GM21381 (cell line): ENCODE data around the gene PRX.

Source experiments
- ATAC-seq: cut with Tn5 transposase; IDR thresholded peaks from one replicate; pipeline ENCODE4 v1.9.1; 2021; ENCODE audit warnings: mild to moderate bottlenecking, moderate library complexity; ENCODE audit not compliant: unreplicated experiment

The PRX gene

DNA sequence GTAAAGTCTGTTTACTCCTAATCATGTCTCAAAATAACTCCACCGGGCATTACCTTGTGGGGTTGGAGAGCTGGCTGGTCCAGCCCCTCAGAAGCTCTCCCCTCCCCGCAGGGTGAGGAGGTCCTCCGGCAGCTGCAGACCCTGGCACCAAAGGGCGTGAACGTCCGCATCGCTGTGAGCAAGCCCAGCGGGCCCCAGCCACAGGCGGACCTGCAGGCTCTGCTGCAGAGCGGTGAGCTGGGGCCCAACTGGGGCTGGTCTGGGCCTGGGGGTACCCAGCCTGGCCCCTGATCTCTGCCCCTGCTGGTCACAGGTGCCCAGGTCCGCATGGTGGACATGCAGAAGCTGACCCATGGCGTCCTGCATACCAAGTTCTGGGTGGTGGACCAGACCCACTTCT, 43.4 kb downstream of the PRX start:
- no peak for ATAC-seq

DNA sequence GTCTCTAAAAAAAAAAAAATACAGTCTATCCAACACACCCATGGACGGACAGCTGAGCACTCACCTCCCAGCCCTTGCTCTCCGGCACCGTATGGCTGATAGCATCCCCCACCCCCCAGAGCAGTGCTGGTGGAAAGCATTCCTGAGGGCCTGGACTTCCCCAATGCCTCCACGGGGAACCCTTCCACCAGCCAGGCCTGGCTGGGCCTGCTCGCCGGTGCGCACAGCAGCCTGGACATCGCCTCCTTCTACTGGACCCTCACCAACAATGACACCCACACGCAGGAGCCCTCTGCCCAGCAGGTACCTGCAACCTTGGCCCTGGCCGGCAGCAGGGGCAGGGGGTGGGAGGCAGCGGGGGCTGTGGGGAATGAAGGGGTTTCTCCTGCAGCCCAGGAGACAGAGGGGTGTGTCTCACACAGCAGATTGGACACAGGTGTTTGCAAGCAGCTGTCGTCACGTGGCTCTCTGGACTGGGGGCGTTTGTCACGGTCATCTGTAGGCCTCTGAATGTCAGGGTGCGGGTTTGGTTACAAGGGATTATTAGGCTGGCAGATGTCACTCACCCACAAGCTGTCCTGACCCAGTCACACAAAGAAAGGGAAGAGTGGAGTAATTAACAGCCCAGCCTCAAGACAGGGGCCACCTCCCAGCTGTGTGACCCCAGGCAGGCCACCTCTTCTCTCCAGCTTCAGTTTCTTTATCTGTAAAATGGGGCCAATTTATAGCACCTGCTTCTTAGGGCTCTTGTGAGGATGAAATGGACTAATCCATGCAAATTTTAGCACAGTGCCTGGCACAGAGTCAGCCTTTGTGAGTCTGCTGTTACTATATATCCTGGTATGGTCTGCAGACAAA, 45.4 kb downstream of the PRX start:
- ATAC-seq: no peak

DNA sequence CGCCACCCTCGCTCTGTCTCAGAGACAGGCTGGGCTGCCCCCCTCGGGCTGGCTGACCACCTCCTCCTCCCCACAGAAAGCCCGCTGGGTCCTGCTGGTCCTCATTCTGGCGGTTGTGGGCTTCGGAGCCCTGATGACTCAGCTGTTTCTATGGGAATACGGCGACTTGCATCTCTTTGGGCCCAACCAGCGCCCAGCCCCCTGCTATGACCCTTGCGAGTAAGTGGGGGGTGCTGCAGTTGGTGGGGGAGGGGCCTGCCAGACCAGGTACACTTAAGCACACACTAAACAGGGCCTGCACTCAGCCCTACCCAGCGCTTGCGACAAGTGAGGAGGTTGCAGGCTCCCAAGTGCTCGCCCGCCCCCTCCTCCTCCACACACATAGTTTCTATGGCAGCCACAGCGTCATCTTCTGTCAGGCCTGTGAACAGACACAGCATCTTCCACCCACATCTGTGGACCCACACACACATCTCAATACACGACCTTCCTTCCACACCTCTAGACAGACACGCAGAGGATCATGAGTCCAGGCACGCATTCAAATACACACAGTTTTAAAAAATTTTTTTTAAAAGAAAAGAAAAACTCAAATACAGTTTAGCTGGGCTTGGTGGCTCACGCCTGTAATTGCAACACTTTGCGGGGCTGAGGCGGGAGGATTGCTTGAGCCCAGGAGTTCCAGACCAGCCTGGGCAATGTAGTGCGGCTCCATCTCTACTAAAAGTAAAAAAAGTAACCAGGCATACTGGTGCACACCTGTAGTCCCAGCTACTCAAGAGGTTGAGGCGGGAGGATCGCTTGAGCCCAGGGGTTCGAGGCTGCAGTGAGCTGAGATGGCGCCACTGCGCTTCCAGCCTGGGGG, 46.2 kb downstream of the PRX start:
- ATAC-seq: no peak

DNA sequence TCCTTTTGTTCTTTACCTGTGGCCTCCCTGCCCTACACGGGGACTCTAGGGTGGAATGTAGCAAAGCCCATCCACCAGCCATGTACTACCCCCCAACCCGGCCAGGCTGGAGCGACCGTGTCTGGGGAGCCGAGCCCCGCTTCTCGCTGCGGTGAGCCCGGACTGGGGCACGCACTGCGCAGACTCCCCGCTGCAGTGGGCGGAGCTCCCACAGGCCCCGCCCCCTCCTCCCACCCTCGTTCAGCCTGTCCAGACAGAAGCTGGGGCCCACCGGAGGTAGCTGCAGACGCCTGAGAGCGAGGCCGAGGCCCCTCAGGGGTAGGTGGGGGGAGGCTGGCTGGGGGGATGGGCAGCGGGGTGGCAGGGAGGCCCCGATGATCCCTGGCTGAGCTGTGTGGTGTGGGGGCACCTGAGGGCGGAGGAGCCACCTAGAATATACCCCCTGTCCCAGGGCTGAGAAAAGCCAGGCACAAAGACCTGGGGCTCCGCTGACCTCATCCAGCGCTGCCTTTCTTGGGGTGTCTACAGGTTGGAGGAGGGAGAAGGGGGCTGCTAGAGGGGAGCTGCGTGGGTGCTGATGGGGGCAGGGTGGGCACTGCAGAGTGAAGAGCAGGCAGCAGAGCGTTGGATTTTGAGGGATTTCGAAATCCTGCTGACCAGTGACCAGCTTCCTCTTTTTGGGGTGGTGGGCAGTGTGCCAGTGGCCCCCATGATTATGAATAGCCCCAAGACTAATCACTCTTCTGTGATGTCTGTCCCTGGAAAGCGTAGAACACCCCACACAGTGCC, 47.4 kb downstream of the PRX start:
- no peak for ATAC-seq

DNA sequence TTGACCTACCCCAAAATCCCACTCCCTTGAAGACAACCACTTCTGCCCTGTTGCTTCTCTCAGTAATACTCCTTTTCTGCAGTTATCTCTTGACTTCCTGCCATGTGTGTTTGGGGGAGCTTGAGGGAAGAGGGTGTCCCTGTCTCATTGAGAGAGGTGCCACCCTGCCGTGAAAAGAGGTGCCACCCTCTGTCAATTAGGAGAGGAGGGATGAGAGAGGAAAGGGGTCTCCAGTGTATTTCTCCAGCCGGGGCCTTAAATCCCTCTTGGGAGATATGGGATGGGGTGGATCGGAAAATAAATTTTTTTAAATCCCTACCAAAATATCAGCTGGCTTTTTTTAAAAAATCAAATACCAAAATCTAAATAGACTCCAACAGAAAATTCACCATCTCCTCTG, 48.2 kb downstream of the PRX start:
- no peak for ATAC-seq

DNA sequence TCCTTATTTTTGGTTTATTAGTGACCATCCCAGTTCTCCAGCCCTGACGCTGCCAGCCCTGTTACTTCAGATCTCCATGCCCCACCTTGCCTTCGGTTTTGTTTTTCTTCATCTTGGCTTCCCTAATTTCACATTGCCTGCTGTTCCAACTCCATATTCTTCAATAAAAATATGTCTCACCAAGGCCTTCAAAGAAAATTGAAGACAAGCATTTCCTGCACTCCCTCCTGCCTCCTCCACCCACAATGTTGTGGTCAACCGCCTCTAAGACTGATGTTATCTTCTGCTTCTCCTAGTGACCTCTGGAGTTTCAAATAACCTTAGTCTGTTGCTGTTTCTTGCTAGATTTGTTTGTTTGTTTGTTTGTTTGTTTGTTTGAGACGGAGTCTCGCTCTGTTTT, 50.1 kb downstream of the PRX start:
- ATAC-seq: no peak

DNA sequence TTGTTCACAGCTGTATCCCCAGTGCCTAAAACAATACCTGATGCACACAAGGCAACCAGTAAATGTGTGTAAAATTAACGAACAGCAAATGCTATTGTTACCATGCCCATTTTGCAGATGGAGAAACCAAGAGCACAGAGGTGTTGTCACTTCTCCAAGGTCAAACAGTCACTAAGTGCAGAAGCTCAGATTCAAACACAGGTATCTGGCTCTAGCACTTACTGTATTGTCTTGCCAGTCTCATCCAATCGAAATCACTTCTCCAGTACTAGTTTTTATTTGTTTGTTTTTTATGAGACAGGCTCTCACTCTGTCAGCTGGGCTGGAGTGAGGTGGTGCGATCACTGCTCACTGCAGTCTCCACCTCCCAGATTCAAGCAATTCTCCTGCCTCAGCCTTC, 51.0 kb downstream of the PRX start:
- ATAC-seq: no peak

DNA sequence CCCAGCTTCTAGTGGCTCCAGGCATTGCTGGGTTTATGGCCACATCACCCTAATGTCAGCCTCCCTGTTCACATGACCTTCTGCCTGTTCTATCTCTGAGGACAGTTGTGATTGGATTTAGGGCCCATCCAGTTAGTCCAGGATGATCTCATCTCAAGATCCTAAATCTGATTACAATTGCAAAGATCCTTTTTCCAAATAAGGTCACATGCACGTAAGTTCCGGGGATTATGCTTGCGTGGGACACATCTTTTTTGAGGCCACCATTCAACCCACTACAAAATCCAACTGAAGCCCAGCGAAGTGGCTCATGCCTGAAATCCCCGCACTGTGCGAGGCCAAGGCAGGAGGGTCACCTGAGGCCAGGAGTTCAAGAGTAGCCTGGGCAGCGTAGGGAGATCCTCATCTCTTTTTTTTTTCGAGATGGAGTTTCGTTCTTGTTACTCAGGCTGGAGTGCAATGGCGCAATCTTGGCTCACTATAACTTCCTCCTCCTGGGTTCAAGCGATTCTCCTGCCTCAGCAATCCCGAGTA, 52.4 kb downstream of the PRX start:
- no peak for ATAC-seq

DNA sequence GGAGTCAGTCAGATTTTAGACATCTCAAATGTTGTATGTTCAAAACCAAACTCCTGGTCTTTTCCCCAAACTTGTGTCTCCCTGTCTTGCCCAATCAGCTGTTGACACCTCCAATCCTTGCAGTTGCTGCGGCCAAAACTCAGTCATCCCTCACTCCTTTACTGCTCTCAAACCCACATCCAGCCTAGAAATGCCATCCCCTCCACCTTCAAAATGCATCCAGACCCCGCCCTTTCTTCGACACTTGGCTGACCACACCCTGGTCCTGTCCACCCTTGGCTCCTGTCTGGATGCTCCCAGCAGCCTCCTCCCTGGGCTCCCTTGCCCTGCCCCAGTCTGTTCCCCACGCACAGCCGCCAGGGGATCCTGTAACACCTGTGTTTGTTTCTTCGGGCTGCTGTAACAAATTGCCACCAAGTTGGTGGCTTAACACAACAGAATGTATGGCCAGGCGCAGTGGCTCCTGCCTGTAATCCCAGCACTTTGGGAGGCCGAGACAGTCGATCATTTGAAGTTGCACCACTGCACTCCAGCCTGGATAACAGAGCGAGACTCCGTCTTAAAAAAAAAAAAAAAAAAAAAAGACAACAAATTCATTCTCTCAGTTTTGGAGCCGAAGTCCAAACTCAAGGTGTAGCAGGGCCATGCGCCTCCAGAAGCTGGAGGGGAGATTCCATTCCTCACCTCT, 53.0 kb downstream of the PRX start:
- ATAC-seq: no peak

DNA sequence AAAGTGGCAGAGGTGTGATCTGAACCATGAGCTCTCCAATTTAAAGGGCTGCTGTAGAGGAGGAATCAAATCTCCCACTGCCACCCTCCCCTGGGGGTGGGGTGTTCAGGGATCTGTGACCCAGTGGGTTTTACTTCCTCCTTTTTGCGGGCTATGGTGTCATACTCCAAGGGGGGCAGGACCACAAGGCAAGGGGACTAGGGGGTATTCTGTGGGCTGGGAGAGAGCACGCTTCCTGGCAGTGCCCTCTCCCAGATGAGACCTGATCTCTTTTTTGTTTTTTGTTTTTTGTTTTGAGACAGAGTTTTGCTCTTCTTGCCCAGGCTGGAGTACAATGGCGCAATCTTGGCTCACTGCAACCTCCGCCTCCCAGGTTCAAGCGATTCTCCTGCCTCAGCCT, 54.4 kb downstream of the PRX start:
- no peak for ATAC-seq

DNA sequence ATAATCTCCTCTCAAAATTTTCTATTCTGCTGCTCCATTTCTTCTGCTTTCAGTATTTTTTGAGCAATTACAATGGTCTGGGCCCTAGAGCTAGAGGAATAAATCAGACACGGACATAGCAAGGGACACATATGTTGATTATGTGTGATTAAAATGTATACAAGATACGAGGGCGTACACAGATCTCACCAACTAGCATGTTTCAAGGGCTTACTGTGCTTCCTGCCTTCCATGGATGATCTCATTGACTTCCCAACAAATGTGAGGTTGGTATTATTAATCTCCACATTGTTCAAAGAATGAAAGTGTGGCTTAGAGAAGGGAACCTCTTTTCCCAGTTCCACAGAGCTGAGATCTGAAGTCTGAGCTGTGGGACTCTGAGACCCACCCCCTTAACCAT, 55.5 kb downstream of the PRX start:
- no peak for ATAC-seq

DNA sequence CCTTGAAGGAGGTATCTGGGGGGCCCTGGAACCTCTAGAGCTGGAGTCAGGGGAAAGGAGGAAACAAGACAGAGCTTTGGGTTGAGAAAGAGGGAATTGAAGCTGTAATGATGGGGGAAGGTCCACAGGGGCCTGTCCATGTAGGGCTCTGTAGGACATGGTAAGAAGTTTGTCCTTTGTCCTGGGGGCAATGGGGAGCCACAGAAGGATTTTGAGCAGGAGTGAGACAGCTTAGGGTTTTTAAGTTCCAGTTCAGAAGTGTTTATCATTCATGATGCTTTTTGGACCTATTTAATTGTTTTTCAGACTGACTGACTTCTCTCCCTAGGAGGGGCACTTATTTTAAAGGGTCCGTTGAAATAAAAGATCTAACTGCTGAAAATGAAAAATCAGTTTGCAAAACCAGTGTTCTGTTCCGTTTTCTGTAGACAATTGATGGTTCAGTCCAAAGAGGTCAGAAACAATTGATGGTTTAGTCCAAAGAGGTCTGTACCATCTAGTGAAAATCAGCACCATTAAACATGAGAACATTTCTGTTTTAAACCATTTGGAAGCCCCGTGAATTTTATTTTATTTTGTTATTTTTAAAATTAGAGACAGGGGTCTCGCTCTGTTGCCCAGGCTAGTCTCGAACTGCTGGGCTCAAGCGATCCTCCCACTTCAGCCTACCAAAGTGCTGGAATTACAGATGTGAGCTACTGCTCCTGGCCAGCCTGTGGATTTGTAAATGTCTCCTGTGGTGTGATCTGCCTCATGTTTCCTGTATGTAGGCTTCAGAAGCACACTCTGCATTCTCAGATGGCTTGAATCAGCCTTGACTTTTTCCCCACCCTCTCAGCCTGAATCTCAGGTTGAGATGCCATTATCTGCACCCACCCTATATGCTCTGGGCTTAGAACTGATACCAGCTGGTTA, 56.2 kb downstream of the PRX start:
- ATAC-seq: no peak

DNA sequence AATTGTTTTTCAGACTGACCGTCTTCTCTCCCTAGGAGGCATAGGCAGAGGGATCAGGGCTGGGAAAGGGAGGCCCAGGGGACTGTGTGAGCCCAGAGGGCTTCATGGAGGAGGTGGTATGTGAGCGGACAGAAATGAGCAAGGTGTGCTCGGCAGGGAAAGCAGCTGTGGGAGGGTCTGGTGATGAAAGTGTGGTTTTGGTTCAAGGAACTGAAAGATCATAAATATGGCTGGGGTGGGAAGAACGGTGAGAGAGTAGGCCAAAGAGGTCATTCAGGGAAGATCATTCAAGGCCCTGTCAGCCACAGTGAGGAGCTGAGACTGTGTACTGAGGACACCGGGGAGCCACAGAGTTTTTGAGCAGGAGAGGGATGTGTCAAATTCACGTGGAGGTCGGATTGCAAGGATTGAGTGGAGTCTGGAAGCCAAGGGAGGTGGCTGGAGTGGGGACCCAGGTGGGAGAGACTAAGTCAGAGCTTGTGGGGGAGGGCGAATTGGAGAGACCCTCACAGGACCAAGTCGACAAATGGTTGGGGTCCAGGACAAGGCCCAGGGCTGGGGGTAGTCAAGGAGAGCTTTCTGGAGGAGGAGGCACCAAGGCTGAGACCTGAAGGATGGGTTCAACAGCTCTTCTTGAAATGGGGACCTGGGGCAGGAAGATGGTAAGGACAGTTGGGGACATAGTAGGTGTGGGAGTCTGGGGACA, 57.0 kb downstream of the PRX start:
- no peak for ATAC-seq

DNA sequence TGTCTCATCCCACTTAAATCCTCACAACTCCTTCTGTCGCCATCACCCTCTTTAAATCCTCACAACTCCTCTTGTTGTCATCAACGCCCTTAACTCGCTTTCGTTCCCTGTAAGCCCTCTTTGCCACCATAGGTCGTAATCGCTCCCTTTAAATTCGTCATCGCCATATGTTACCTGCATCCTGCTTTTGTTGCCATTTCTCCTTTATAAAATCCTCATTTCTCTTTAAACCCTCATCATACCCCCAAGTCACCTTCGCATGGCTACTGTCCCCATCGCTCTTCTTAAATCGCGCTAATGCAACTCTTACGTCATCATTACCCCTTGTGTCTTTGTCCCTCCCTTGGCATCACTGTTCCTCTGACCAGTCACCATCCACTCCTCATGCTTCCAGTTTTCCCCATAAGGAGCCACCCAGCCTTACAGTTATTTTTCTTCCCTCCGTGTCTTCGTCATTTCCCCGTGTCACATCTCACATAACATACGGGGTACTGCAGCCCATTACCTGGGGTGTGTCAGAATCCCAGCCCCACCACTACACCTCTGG, 64.1 kb downstream of the PRX start:
- ATAC-seq: no peak

DNA sequence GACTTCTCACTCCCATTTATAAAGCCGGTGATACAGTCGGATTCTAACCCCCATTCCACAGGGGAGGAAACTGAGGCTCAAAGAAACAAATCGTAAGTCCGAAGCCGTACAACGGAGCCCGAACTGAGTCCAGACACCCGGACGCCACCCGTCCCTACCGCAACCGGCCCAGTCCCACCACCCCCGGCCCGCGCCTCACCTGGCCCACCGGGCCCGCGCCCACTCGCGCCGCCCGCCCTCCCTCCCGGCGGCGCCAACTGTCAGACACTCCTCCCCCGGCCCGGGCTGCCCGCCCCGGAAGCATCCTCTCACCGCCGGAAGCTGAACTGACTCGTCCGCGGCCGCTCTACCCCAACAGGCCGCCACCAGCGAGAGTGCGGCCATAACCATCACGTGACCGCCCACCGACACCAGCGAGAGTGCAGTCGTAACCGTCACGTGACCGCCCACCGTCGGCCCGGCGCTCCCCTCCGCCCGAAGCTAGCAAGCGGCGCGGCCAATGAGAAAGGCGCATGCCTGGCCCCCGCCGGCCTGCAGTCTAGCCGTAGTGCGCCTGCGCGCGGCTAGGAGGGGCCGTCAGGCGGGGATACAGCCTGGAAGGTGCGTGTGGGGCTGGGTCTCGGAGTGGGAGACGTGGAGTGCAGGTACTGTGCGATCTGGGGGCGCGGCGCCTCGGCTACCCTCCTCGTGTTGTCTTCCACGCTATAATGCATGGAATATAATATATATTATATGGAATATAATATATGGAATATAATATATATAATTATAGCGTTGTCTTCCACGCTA, 64.9 kb downstream of the PRX start, which contains the start of the genes C19orf47 and PLD3:
C19orf47 (minus strand) TSS at position 273 of the 789 bp plus-strand sequence. CDS start 6,540 bp downstream, outside the sequence.
PLD3 (plus strand) TSS at position 571 of the 789 bp plus-strand sequence. CDS start 17,789 bp downstream, outside the sequence.
- ATAC-seq: peak; percentile 92

DNA sequence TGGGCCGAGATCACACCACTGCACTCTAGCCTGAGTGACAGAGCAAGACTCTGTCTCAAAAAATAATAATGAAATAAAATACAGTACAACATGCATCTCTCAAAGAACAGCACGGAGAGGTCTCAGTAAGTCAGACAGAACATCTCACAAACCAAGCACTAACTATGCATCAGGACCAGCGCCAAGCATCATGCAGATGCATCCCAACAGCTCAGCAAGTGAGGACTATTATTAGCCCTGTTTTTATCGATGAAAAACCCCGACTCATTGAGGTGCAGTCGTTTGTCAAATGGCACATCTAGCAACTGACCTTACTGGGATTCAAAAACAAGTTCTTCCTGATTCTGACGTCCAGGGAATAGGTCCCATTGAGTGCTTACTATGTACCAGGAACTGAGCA, 68.8 kb downstream of the PRX start:
- ATAC-seq: no peak
